OCI-LY1 (cell line): ENCODE measurements around the gene TNFAIP8L2.

ENCODE experiments used
- H2AFZ ChIP-seq: fragments of 200-600 bp; sonication (generic), shearing (Covaris generic); 2 replicates; pipeline ENCODE4 v1.6.0; 2014; ENCODE audit warnings: antibody characterized with exemption, mild to moderate bottlenecking, low read length
- H3F3A ChIP-seq: fragments of 200-600 bp; sonication (generic), shearing (Covaris generic); 2 replicates; pipeline ENCODE4 v1.6.0; 2014; ENCODE audit warnings: mild to moderate bottlenecking, antibody characterized with exemption, low read length, moderate library complexity; ENCODE audit not compliant: insufficient read depth
- H3K27ac ChIP-seq: fragments of 200-600 bp; sonication (generic); 2 replicates; pipeline ENCODE4 v1.5.1; 2014; ENCODE audit warnings: low read length, mixed run types, mild to moderate bottlenecking, low read depth; ENCODE audit not compliant: poor library complexity, severe bottlenecking
- H3K27me3 ChIP-seq: fragments of 200-600 bp; sonication (generic); 2 replicates; pipeline ENCODE4 v1.6.0; 2014; ENCODE audit warnings: antibody characterized with exemption, mild to moderate bottlenecking, low read length, moderate library complexity; ENCODE audit not compliant: insufficient read depth
- H3K36me3 ChIP-seq: fragments of 200-600 bp; sonication (generic); 2 replicates; pipeline ENCODE4 v1.6.1; 2014; ENCODE audit warnings: mild to moderate bottlenecking, antibody characterized with exemption, low read length, moderate library complexity, mixed read lengths; ENCODE audit not compliant: insufficient read depth
- H3K4me1 ChIP-seq: fragments of 200-600 bp; sonication (generic); 2 replicates; pipeline ENCODE4 v1.5.1; 2014; ENCODE audit warnings: mild to moderate bottlenecking, low read length, moderate library complexity; ENCODE audit not compliant: insufficient read depth, severe bottlenecking
- H3K4me2 ChIP-seq: fragments of 200-600 bp; sonication (generic), shearing (Covaris generic); 2 replicates; pipeline ENCODE4 v1.6.1; 2014; ENCODE audit warnings: low read length
- H3K4me3 ChIP-seq: fragments of 200-600 bp; sonication (generic); 2 replicates; pipeline ENCODE4 v1.5.1; 2014; ENCODE audit warnings: low read length, low read depth, mild to moderate bottlenecking, mixed read lengths; ENCODE audit not compliant: poor library complexity, severe bottlenecking
- H3K79me2 ChIP-seq: fragments of 200-600 bp; shearing (Covaris generic); 2 replicates; pipeline ENCODE4 v1.6.1; 2016; ENCODE audit warnings: mixed run types, low read length, mixed read lengths; ENCODE audit not compliant: insufficient read depth
- H3K9ac ChIP-seq: fragments of 200-600 bp; sonication (generic), shearing (Covaris generic); 2 replicates; pipeline ENCODE4 v1.6.1; 2014; ENCODE audit warnings: mild to moderate bottlenecking, low read length, mixed read lengths
- H3K9me2 ChIP-seq: fragments of 200-600 bp; sonication (generic), shearing (Covaris generic); 2 replicates; pipeline ENCODE4 v1.6.1; 2014; ENCODE audit warnings: low read depth, mild to moderate bottlenecking, low read length, mixed read lengths
- H3K9me3 ChIP-seq: fragments of 200-600 bp; shearing (Covaris generic); 2 replicates; pipeline ENCODE4 v1.6.1; 2014; ENCODE audit warnings: low read length, mixed read lengths
- H4K20me1 ChIP-seq: fragments of 200-600 bp; sonication (generic), shearing (Covaris generic); 2 replicates; pipeline ENCODE4 v1.6.0; 2016; ENCODE audit warnings: mild to moderate bottlenecking, low read length; ENCODE audit not compliant: insufficient read depth
- EZH2 ChIP-seq: fragments of 200-600 bp; sonication (generic), shearing (Covaris generic); IDR thresholded peaks from 2 replicates; pipeline ENCODE4 v1.8.0; 2017; ENCODE audit warnings: borderline replicate concordance, mixed run types, mild to moderate bottlenecking, antibody characterized with exemption, low read length, moderate library complexity, mixed read lengths
- TF ChIP-seq, protein P1 (sequence below): fragments of 200-600 bp; sonication (generic), shearing (Covaris generic); IDR thresholded peaks from 2 replicates; pipeline ENCODE4 v1.5.1; 2017; ENCODE audit warnings: mild to moderate bottlenecking, antibody characterized with exemption, low read length, moderate library complexity, mixed read lengths

TNFAIP8L2 gene

DNA sequence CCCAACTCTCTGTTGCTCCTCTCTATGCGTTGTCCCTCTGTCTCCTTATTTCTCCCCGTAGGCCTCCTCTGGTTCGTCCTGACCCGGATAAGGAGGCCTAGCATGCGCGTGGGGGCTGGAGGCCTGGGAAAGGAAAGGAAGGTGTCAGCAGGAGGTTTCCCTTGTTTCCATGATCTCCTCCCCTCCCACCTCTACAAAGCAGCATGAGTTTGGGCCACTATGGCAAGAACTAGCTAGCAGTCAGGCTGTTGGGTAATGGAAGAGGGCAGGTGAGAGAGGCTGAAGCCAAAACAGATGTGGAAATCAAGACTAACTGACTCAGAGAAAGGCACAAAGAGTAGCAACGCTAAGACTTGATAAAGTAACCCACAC, 9.3 kb upstream of the TNFAIP8L2 start:
- Histone ChIP-seq H4K20me1 (no peaks in the 10 kb centered on the region), H3K9me2 (no peaks in the 10 kb centered on the region), H3K4me1 (peaks cover 27% of the 10 kb centered on the region), H2AFZ (no peak overlapping the region), H3K27ac (no peak overlapping the region), H3F3A (no peaks in the 10 kb centered on the region), H3K79me2 (no peaks in the 10 kb centered on the region), H3K9ac (peak overlapping the region; percentile 69; the same call in 1 of the 2 replicates), H3K9me3 (no peaks in the 10 kb centered on the region), H3K4me3 (peak overlapping the region; percentile 71), H3K27me3 (0 out of 2 replicates have a peak, but pooled peaks cover 5% of the 10 kb centered on the region), H3K4me2 (peak overlapping the region; percentile 91), H3K36me3 (no peaks in the 10 kb centered on the region)
- TF ChIP-seq, protein P1, sequence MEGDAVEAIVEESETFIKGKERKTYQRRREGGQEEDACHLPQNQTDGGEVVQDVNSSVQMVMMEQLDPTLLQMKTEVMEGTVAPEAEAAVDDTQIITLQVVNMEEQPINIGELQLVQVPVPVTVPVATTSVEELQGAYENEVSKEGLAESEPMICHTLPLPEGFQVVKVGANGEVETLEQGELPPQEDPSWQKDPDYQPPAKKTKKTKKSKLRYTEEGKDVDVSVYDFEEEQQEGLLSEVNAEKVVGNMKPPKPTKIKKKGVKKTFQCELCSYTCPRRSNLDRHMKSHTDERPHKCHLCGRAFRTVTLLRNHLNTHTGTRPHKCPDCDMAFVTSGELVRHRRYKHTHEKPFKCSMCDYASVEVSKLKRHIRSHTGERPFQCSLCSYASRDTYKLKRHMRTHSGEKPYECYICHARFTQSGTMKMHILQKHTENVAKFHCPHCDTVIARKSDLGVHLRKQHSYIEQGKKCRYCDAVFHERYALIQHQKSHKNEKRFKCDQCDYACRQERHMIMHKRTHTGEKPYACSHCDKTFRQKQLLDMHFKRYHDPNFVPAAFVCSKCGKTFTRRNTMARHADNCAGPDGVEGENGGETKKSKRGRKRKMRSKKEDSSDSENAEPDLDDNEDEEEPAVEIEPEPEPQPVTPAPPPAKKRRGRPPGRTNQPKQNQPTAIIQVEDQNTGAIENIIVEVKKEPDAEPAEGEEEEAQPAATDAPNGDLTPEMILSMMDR: no peak
- TF ChIP-seq EZH2: no peak

- Histone ChIP-seq H3K9ac (no peak overlapping the region), H3K4me2 (no peak overlapping the region), H3K4me1 (peaks cover 21% of the 10 kb centered on the region)
These were observed 8.8 kb upstream of the TNFAIP8L2 start for GRCh38 chr1:151147665-151148064.

DNA sequence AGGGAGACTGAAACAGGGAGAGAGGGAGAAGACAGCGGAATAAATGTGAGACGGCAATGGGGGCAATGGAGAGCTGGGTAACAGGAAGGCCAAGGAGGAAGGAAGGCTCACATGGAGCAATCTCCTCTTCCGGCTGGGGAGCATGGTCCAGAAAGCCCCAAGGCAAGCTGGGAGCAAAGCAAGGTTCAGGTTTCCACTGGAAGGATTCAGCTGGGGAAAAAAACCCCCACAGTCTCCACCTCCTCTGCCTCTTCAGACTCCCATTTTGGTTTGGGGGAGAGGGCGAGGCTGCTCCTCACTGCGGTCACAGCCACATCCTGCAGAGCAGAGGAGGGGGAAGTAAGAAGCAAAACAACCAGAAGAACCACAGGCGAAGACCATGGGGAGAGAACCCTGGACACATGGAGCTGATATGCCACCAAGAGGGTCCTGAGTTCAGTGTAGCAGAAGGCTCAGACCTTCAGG, 650 bp downstream of the TNFAIP8L2 start:
- H3K27ac ChIP-seq: peak overlapping the region; percentile 55
- no peaks in the 10 kb centered on the region for H3K27me3 ChIP-seq
- no peaks in the 10 kb centered on the region for H3K9me2 ChIP-seq
- peak overlapping the region; percentile 69 for H3K9ac ChIP-seq
- H3K4me2 ChIP-seq: peak overlapping the region; percentile 85
- H3K79me2 ChIP-seq: no peaks in the 10 kb centered on the region
- no peak for TF ChIP-seq EZH2
- TF ChIP-seq, protein P1: no peak
- H2AFZ ChIP-seq: no peak overlapping the region
- H3K4me1 ChIP-seq: peaks cover 18% of the 10 kb centered on the region
- no peaks in the 10 kb centered on the region for H4K20me1 ChIP-seq
- peaks cover 19% of the 10 kb centered on the region; the same call in 1 of the 2 replicates for H3K36me3 ChIP-seq
- no peaks in the 10 kb centered on the region for H3F3A ChIP-seq
- H3K4me3 ChIP-seq: peak overlapping the region; percentile 64
- no peaks in the 10 kb centered on the region for H3K9me3 ChIP-seq

More at GRCh38 chr1:151147665-151148064, 8.8 kb upstream of the TNFAIP8L2 start:
- TF ChIP-seq, protein P1: no peak
- no peak for TF ChIP-seq EZH2
- H3K9me2 ChIP-seq: no peaks in the 10 kb centered on the region
- no peaks in the 10 kb centered on the region for H3K79me2 ChIP-seq
- H3K36me3 ChIP-seq: no peaks in the 10 kb centered on the region
- H2AFZ ChIP-seq: no peak overlapping the region
- no peaks in the 10 kb centered on the region for H4K20me1 ChIP-seq
- H3K27ac ChIP-seq: no peak overlapping the region
- H3F3A ChIP-seq: no peaks in the 10 kb centered on the region
- 0 out of 2 replicates have a peak, but pooled peaks cover 5% of the 10 kb centered on the region for H3K27me3 ChIP-seq
- no peaks in the 10 kb centered on the region for H3K9me3 ChIP-seq
- no peak overlapping the region for H3K4me3 ChIP-seq
